Endothelial cell of umbilical vein (primary cell): ENCODE measurements around the gene ADGRD2.

Experiments used
- EZH2 ChIP-seq: IDR thresholded peaks from 2 replicates; pipeline ENCODE4 v1.6.1; 2012; ENCODE audit warnings: borderline replicate concordance, low read depth, mild to moderate bottlenecking, moderate library complexity, low read length, inconsistent platforms; ENCODE audit not compliant: severe bottlenecking
- FOS ChIP-seq: IDR thresholded peaks from 2 replicates; pipeline ENCODE4 v1.6.1; 2011; ENCODE audit warnings: mild to moderate bottlenecking, low read length, moderate library complexity, borderline replicate concordance; ENCODE audit not compliant: insufficient read depth
- POLR2AphosphoS5 ChIP-seq: IDR thresholded peaks from 2 replicates; pipeline ENCODE4 v1.6.1; 2012; ENCODE audit warnings: low read depth, mild to moderate bottlenecking, control low read depth, low read length, moderate library complexity; ENCODE audit not compliant: insufficient read depth
- TF ChIP-seq, protein P1 (sequence below), 2 donors: IDR thresholded peaks; 1 replicate in 1 of 2; 2 replicates in 1 of 2; pipeline ENCODE4 v1.5.1; 2011; ENCODE audit warnings: low read length in 2 of 2, mild to moderate bottlenecking in 2 of 2, moderate library complexity in 2 of 2, control low read depth in 1 of 2, inconsistent platforms in 1 of 2, low read depth in 1 of 2; ENCODE audit not compliant: insufficient read depth in 1 of 2; ENCODE audit errors: extremely low read depth in 1 of 2

DNA sequence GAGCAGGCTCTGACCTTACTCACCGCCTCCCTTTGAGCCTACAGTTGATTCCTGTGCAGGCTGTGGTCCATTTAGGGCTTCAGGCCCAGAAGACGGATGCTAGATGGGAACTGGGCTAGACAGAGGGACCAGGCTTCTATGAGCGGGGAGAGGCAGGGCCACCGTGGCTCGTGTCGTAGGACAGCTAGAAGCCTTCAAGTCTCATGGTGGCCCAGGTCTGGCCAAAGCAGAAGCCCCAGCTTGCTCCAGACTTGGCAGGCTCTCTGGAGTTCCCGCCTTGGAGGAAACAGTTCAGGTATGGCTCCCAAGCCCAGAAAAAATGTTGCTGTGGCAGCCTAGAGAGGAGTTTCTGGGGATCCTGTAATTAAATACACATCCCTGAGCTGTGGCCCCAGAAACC lies 67.9 kb downstream of the ADGRD2 start:
- TF ChIP-seq, protein P1, sequence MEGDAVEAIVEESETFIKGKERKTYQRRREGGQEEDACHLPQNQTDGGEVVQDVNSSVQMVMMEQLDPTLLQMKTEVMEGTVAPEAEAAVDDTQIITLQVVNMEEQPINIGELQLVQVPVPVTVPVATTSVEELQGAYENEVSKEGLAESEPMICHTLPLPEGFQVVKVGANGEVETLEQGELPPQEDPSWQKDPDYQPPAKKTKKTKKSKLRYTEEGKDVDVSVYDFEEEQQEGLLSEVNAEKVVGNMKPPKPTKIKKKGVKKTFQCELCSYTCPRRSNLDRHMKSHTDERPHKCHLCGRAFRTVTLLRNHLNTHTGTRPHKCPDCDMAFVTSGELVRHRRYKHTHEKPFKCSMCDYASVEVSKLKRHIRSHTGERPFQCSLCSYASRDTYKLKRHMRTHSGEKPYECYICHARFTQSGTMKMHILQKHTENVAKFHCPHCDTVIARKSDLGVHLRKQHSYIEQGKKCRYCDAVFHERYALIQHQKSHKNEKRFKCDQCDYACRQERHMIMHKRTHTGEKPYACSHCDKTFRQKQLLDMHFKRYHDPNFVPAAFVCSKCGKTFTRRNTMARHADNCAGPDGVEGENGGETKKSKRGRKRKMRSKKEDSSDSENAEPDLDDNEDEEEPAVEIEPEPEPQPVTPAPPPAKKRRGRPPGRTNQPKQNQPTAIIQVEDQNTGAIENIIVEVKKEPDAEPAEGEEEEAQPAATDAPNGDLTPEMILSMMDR (IDR thresholded peaks at IDR 0.05; ENCODE audit: extremely low read depth in 1 of 2, insufficient read depth in 1 of 2, low read depth in 1 of 2, low read length in 2 of 2): no peak
- TF ChIP-seq FOS (no peak), POLR2AphosphoS5 (no peak), EZH2 (no peak)
